Peyer's patch (tissue), 4 donors: ENCODE results near the gene RAP1GAP.

Source experiments
- CTCF ChIP-seq, 6 experiments: fragments of 450-650 bp in 4 of 6; fragments of 200-600 bp in 2 of 6; sonication (generic) in 1 of 6; IDR thresholded peaks; one replicate each; pipeline ENCODE4 v1.5.1; 2017 to 2019; ENCODE audit warnings: antibody characterized with exemption in 6 of 6, mild to moderate bottlenecking in 3 of 6, moderate library complexity in 1 of 6
- POLR2A ChIP-seq, 2 donors: fragments of 450-650 bp; IDR thresholded peaks; one replicate each; pipeline ENCODE4 v1.5.1; 2017; ENCODE audit warnings: antibody characterized with exemption in 2 of 2, mild to moderate bottlenecking in 2 of 2, moderate library complexity in 2 of 2

GRCh38 chr1:21587602-21587953, 81.6 kb downstream of the RAP1GAP start:
- TF ChIP-seq POLR2A (IDR thresholded peaks at IDR 0.05) (no peak), CTCF (IDR thresholded peaks at IDR 0.05) (no peak)
